Hematopoietic multipotent progenitor cell (in vitro differentiated cells): Measurements from ENCODE around the gene GSK3B. TPM values are rescaled to one million over a fixed set of nuclear protein-coding genes. Genes with fewer than 3 reads are reported as not detected.

Experiments
- DNase-seq, 3 donors: peaks; one replicate each; pipeline ENCODE4 v3.0.0-alpha.2; 2011 to 2015; ENCODE audit warnings: low read depth in 2 of 3, low spot score in 2 of 3
- total RNA-seq: library from RNA; depleted of rRNA; stranded (reverse); fragments of >200 nt; gene quantifications from one replicate; pipeline ENCODE4 v1.2.3, GENCODE V29; 2012

Gene GSK3B
- total RNA-seq, 1 donor, result 22.6 TPM

- DNase-seq, result no peak
These were observed 262.3 kb downstream of the GSK3B start for GRCh38 chr3:119831941-119832371.

- peak in 1 of 3 donors; percentile 23 for DNase-seq
These were observed 263.2 kb downstream of the GSK3B start for GRCh38 chr3:119831022-119831421.

- DNase-seq, result no peak
These were observed 264.8 kb downstream of the GSK3B start for GRCh38 chr3:119829420-119829819.

- DNase-seq, result no peak
These were observed 267.3 kb downstream of the GSK3B start for GRCh38 chr3:119826711-119827608.

- DNase-seq, result no peak
These were observed 268.4 kb downstream of the GSK3B start for GRCh38 chr3:119825820-119826219.

GRCh38 chr3:119819806-119820205 is 274.4 kb downstream of the GSK3B start:
- no peak for DNase-seq

- DNase-seq, result no peak
These were observed 275.3 kb downstream of the GSK3B start for GRCh38 chr3:119818937-119819336.

GRCh38 chr3:119817583-119818363 is 276.5 kb downstream of the GSK3B start:
- no peak for DNase-seq

- DNase-seq, result no peak
These were observed 277.2 kb downstream of the GSK3B start for GRCh38 chr3:119817071-119817470.

GRCh38 chr3:119815716-119816115 is 278.5 kb downstream of the GSK3B start:
- no peak for DNase-seq

GRCh38 chr3:119812491-119813058 is 281.7 kb downstream of the GSK3B start:
- no peak for DNase-seq

- DNase-seq, result peak; percentile 26 to 52 (median 52)
These were observed 284.2 kb downstream of the GSK3B start for GRCh38 chr3:119810018-119810435.

- no peak for DNase-seq
These were observed 284.8 kb downstream of the GSK3B start for GRCh38 chr3:119809249-119810017.

- no peak for DNase-seq
These were observed 285.4 kb downstream of the GSK3B start for GRCh38 chr3:119808843-119809242.

GRCh38 chr3:119808244-119808643 is 286.0 kb downstream of the GSK3B start:
- DNase-seq, result no peak

GRCh38 chr3:119800844-119801243 is 293.4 kb downstream of the GSK3B start:
- DNase-seq, result no peak

- no peak for DNase-seq
These were observed 297.5 kb downstream of the GSK3B start for GRCh38 chr3:119796785-119797184.

- DNase-seq, result no peak
These were observed 297.9 kb downstream of the GSK3B start for GRCh38 chr3:119796368-119796767.

- DNase-seq, result no peak
These were observed 298.4 kb downstream of the GSK3B start for GRCh38 chr3:119795849-119796248.

GRCh38 chr3:119794971-119795612 is 299.2 kb downstream of the GSK3B start:
- DNase-seq, result no peak
